IPS-18c (cell line): ENCODE measurements around the gene MMP28.

Experiments
- H3K4me3 ChIP-seq: 2 replicates; pipeline ENCODE4 v1.7.0; 2013; ENCODE audit warnings: low read depth, mild to moderate bottlenecking, low read length, moderate library complexity; ENCODE audit not compliant: insufficient read depth
- H3K9me3 ChIP-seq: one replicate; pipeline ENCODE4 v1.6.1; 2013; ENCODE audit warnings: mild to moderate bottlenecking, low read length, moderate library complexity; ENCODE audit not compliant: control insufficient read depth, insufficient read depth

The MMP28 gene

DNA sequence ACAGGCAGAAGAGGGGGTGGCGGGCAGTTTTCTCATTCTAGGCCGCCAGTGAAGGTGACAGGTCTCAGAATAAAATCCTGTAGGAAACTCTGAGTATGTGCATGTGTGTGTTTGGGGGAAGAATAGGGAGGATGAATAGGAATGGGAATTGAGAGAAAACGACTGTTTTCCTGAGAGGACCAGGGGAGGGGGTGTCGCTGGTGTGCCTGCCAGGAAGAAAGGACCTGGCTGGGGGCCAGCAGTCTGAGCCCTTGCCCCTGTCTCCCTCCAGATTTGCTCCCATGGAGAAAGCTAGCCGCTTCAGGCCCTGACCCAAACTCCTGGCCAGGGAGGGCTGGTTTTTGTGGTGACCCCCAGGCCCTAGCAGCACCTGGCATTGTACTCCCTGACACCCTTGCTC is 20.4 kb downstream of the MMP28 start:
- Histone ChIP-seq H3K9me3 (no peaks in the 10 kb centered on the region), H3K4me3 (no peak overlapping the region)

- Histone ChIP-seq H3K9me3 (no peaks in the 10 kb centered on the region), H3K4me3 (no peak overlapping the region)
Observed at GRCh38 chr17:35774499-35774898, 20.9 kb downstream of the MMP28 start.

DNA sequence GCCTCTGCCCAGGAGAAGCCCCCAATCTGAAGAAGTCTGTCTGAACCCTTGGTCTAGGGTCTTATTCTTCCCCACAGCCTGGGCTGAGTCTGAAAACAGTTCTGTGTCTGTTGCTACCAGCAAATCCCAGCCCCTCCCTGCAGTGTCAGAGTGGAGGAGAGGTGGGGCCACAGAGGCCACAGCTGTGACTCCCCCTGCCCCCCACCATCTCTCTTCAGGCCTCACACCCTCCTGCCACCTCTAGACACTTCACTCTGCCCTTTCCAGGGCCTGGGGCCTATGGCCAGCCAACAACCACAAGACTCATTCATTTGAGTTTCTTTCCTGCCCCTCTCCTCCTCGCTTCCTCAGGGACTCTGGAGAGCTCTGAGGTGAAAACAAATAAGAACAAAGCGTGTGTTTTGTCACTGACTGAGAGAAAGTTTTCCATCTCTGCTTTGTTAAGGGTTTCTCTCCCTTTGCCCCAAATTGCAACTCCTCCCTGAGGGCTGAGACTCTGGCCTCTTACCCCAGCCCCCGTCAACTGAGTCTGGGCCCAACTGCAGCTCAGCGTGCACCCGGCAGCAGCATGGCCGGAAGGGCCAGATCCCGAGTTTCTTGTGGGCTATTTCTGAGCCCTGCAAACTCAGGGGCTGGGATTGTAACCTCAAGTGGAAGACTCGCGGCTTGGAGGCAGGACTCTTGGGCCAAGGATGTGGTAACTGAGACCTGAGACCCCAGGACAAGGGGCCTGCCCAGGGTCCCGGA is 21.6 kb downstream of the MMP28 start:
- Histone ChIP-seq H3K9me3 (no peaks in the 10 kb centered on the region), H3K4me3 (no peak overlapping the region)

- no peaks in the 10 kb centered on the region for H3K9me3 ChIP-seq
Observed at GRCh38 chr17:35773129-35773528, 22.3 kb downstream of the MMP28 start.

GRCh38 chr17:35769895-35770486 is 25.4 kb downstream of the MMP28 start:
- no peak overlapping the region for H3K4me3 ChIP-seq
- peaks cover 2% of the 10 kb centered on the region for H3K9me3 ChIP-seq

More at GRCh38 chr17:35773129-35773528, 22.3 kb downstream of the MMP28 start:
- H3K4me3 ChIP-seq, result no peak overlapping the region

GRCh38 chr17:35768797-35769196 is 26.6 kb downstream of the MMP28 start:
- Histone ChIP-seq H3K4me3 (no peak overlapping the region), H3K9me3 (peaks cover 4% of the 10 kb centered on the region)

GRCh38 chr17:35766903-35767510 is 28.4 kb downstream of the MMP28 start:
- H3K4me3 ChIP-seq, result no peak overlapping the region
- peaks cover 4% of the 10 kb centered on the region for H3K9me3 ChIP-seq

- no peak overlapping the region; the same call in 1 of the 2 replicates for H3K4me3 ChIP-seq
- peaks cover 4% of the 10 kb centered on the region for H3K9me3 ChIP-seq
Observed at GRCh38 chr17:35766489-35766877, 29.0 kb downstream of the MMP28 start.

DNA sequence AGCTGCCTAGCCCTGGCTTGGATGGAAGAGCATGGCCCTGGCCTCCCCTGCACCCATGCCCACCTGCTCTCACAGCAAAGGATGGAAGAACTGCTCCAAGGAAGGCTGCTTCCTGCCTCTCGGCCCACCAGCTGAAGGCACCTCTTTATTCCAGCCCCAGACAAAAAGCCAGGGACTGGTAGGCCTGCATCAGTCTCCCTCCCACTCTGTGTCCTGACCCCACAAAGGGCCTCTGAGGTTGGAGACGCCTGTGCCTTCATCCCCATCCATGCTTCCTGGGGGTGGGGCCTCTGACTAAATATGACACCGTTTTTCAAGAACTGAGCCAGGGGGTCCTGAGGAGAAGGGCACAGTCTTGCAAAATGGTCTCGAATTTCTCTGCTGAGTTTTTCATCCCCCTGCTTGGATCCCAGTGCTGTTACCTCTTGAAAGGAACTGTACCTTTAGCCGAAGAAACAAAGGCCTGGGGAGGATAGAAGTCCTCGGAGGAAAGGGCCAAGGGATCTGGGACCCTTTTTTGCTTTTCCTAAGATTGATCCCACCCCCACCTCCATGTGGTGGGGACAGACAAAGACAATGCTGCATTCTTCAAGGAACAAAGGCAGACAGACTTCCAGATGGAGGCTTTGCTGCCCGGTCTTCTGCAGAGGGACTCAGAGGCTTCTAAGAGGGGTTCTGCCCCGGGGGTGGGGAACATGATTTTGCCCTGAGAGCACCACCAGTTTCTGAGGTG is 29.5 kb downstream of the MMP28 start:
- Histone ChIP-seq H3K9me3 (peaks cover 4% of the 10 kb centered on the region), H3K4me3 (no peak overlapping the region; the same call in 1 of the 2 replicates)

GRCh38 chr17:35765086-35765710 is 30.2 kb downstream of the MMP28 start:
- H3K9me3 ChIP-seq, result peaks cover 4% of the 10 kb centered on the region
- peak overlapping the region; percentile 16 for H3K4me3 ChIP-seq

GRCh38 chr17:35764123-35764991 is 31.1 kb downstream of the MMP28 start:
- H3K4me3 ChIP-seq, result peak overlapping the region; percentile 58
- H3K9me3 ChIP-seq, result peaks cover 4% of the 10 kb centered on the region

DNA sequence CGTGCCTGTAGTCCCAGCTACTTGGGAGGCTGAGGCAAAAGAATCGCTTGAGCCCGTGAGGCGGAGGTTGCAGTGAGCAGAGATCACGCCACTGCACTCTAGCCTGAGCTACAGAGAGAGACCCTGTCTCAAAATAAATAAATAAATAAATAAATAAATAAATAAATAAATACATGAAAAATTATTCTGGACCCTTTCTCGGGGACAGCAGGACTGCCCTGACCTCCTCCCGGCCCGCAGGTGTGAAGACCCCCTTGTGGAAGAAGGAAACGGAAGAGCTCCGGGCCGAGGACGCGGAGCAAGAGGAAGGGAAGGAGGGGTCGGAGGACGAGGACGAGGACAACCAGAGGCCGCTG is 31.7 kb downstream of the MMP28 start:
- H3K9me3 ChIP-seq, result peaks cover 4% of the 10 kb centered on the region
- peak overlapping the region; percentile 58; the same call in 1 of the 2 replicates for H3K4me3 ChIP-seq

DNA sequence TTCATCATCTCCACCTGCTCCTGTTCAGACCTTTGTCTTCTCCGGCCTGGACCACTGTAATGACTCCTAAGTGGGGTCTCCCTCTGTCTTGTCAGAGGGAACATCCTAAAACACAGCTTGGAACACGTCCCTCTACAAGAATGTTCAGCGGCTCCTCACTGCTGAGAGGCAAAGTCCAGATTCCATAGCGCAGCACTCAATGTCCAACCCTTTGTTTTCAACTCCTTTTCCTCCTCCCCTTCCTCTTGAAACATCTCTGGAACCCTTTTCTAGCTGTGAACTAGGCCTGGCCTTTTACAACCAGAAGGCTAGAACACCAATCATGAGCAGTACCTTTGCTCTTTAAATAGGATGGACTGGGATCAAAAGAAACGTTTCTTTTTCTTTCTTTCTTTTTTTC is 33.8 kb downstream of the MMP28 start:
- H3K4me3 ChIP-seq, result no peak overlapping the region
- H3K9me3 ChIP-seq, result peaks cover 4% of the 10 kb centered on the region

GRCh38 chr17:35760587-35760986 is 34.9 kb downstream of the MMP28 start, which contains the start of gene C17orf50:
Gene C17orf50, plus strand, starts transcription at chr17:35760887. Its CDS starts 55 bp downstream, at chr17:35760942.
- Histone ChIP-seq H3K4me3 (no peak within 1 kb of the TSS), H3K9me3 (peaks cover 4% of the 10 kb centered on the region)

GRCh38 chr17:35757243-35757642 is 38.2 kb downstream of the MMP28 start:
- Histone ChIP-seq H3K4me3 (no peak overlapping the region), H3K9me3 (no peaks in the 10 kb centered on the region)

DNA sequence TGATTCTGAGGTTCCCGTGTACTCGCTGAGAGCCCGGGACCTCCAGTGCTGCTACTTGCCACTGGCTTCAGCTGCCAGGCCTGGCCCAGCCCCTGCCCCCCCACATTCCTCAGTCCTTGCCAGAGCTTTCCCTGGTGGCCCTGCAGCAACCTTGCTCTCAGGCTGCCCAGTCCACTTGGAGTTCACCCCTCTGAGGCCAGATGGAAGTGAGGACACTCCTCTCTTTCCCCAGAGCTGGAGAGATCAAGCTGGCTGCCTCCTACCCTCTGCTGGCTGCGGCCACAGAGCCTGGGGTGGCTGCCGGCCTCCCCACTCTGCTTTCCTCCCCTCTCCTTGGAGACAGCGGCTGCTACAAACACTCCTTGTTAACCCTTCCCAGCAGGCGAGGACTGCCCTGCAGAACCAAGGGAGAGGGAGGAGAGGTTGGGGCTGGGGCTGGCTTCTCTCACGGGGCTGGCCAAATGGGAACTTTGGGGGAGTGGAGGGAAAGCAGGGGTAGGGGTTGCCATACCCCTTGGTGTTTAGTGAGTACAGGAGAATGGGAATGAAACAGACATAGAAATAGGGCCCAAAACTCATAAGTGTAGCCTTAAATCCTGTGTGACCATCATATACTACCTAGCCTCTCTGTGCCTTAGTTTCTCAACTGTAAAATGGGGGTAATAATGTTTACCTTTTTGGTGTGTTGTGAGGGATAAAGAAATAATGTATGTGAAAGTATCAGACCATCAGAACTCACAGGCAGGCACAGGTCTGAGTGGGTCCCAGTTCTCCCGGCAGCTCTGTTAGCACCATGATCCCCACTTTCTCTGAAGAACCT is 42.3 kb downstream of the MMP28 start, which contains the start of gene GAS2L2:
Gene GAS2L2 (minus strand): TSS at position 295 of the 820 bp plus-strand sequence. CDS start 389 bp downstream, outside the sequence.
- Histone ChIP-seq H3K4me3 (no peak within 1 kb of the TSS), H3K9me3 (no peaks in the 10 kb centered on the region)
